Measurements from ENCODE around the gene P2RX4. TPM values are rescaled to one million over a fixed set of nuclear protein-coding genes. Genes with fewer than 3 reads are reported as not detected.
A peak's percentile ranks its signal among the peaks of the same experiment; 100 is the strongest.
"Not testable (repeated sequence)": the region's sequence is repeated elsewhere in the genome, so short reads cannot be mapped to it uniquely, and the experiment has no call there.

P2RX4 gene
- total RNA-seq, result 10 to 100 TPM; 42.3 to 50.4 TPM

DNA sequence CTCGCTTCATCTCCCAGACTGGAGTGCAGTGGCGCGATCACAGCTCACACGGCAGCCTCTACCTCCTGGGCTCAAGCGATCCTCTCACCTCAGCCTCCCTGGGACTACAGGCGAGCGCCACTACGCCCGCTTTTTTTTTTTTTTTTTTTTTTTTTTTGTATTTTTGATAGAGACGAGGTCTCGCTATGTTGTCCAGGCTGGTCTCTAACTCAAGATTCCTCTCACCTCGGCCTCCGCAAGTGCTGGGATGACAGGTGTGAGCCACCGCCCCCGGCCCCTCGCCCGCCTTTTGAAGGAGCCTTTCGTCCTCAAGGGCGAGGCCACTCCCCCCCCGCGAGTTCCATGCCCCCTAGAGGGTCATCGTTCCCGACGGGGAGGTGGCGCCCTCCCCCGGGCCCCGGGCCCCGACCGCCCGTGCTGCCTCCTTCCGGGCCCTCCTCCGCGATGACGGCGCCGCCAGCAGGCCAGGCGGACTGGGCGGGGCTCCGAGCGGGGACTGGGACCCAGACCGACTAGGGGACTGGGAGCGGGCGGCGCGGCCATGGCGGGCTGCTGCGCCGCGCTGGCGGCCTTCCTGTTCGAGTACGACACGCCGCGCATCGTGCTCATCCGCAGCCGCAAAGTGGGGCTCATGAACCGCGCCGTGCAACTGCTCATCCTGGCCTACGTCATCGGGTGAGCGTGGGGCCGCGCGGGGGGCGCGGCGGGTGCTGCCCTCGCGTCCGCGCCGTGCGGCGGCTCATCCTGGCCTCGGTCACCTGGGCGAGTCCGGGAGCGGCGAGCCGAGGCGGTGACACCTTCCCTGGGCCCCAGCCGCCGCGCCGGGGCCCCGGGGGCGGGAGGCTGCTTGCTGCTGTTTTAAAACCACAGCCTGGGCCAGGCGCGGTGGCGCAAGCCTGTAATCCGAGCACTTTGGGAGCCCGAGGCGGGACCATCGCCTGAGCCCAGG lies at the start of gene P2RX4:
Gene P2RX4, plus strand, starts transcription at position 506 of the 949 bp plus-strand sequence. Its CDS starts 36 bp downstream, at position 542.
- Histone ChIP-seq H3K4me1 (ENCODE audit: control insufficient read depth in 1 of 2, low read depth in 2 of 2) (peaks cover 6 to 16% of the 10 kb centered on the region in 2 donors), H3K4me3 (peak within 1 kb of the TSS; percentile 91), H3K36me3 (no peaks in the 10 kb centered on the region), H3K27me3 (replicated peaks; ENCODE audit: insufficient read depth) (no peaks in the 10 kb centered on the region), H3K27ac (peak within 1 kb of the TSS; percentile 76 to 84), H3K9me3 (no peaks in the 10 kb centered on the region)
- ATAC-seq (ENCODE audit: insufficient number of reproducible peaks, low FRiP score, low read depth) (peak; percentile 51), DNase-seq (ENCODE audit: low spot score) (peak; percentile 33)
- no peak for TF ChIP-seq CTCF (IDR thresholded peaks at IDR 0.05)

DNA sequence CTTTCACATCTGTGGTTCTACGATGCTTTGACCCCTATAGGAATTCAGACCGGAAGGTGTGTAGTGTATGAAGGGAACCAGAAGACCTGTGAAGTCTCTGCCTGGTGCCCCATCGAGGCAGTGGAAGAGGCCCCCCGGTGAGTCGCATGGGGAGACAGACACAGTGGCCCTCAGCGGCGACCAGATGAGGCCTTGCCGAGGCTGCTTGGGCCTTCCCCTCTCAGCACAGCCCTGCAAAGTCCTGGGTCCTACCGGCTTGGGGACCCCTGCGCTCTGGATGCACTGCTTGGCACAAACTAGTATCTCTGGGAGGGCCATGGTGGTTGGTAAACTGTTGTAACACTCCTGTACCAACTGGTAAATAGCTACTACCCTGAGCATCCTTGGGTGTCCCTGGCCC lies 47.5 kb upstream of the P2RX4 start:
- H3K4me3 ChIP-seq, result no peak overlapping the region
- H3K9me3 ChIP-seq, result peaks cover 6% of the 10 kb centered on the region
- H3K4me1 ChIP-seq (ENCODE audit: control insufficient read depth in 1 of 2, low read depth in 2 of 2), result no peaks in the 10 kb centered on the region
- no peaks in the 10 kb centered on the region for H3K27me3 ChIP-seq (replicated peaks; ENCODE audit: insufficient read depth)
- no peak for TF ChIP-seq CTCF (IDR thresholded peaks at IDR 0.05)
- no peak for ATAC-seq (ENCODE audit: insufficient number of reproducible peaks, low FRiP score, low read depth)
- H3K27ac ChIP-seq, result no peak overlapping the region
- H3K36me3 ChIP-seq, result peaks cover 8% of the 10 kb centered on the region
- no peak for DNase-seq (ENCODE audit: low spot score)

DNA sequence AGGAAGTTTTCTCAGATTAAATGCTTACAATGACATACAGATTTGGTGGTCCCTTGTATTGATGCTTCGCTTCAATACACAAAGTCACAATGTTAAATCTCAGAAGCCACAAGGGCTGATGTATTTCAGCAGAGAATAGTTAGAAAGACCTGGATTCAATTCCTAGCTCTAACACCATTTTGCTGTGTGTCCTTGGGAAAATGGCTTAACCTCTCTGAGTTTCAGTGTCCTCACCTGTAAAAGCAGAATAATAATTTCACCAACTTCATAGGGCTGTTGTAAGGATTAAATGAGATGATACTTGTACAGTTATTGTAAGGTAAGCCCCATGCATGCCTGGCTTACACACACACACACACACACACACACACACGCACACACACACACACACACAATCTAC lies 46.9 kb upstream of the P2RX4 start:
- DNase-seq (ENCODE audit: low spot score) (no peak), ATAC-seq (ENCODE audit: insufficient number of reproducible peaks, low FRiP score, low read depth) (no peak)
- H3K4me3 ChIP-seq, result no peak overlapping the region
- no peak for TF ChIP-seq CTCF (IDR thresholded peaks at IDR 0.05)
- H3K4me1 ChIP-seq (ENCODE audit: control insufficient read depth in 1 of 2, low read depth in 2 of 2), result no peaks in the 10 kb centered on the region
- no peak overlapping the region for H3K27ac ChIP-seq
- H3K9me3 ChIP-seq, result peaks cover 4% of the 10 kb centered on the region
- peaks cover 6% of the 10 kb centered on the region for H3K36me3 ChIP-seq
- no peaks in the 10 kb centered on the region for H3K27me3 ChIP-seq (replicated peaks; ENCODE audit: insufficient read depth)

DNA sequence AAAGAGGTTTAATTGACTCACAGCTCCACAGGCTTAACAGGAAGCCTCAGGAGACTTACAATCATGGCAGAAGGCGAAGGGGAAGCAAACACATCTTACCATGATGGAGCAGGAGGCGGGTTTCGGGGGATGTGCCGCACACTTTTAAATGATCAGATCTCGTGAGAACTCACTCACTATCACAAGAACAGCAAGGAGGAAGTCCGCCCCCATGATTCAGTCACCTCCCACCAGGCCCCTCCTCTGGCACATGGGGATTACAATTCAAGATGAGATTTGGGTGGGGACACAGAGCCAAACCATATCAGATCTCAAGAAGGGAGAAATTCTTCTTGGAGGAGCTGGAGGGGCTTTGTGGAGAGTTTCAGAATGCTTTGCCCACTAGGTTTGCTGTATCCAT lies 45.1 kb upstream of the P2RX4 start:
- not testable (repeated sequence) for H3K36me3 ChIP-seq; ATAC-seq (ENCODE audit: insufficient number of reproducible peaks, low FRiP score, low read depth); DNase-seq (ENCODE audit: low spot score); H3K27ac ChIP-seq; H3K27me3 ChIP-seq (replicated peaks; ENCODE audit: insufficient read depth); H3K4me3 ChIP-seq; H3K4me1 ChIP-seq (ENCODE audit: control insufficient read depth in 1 of 2, low read depth in 2 of 2); H3K9me3 ChIP-seq

GRCh38 chr12:121165316-121165715 lies 44.6 kb upstream of the P2RX4 start:
- no peak overlapping the region for H3K4me3 ChIP-seq
- DNase-seq (ENCODE audit: low spot score) (no peak), ATAC-seq (ENCODE audit: insufficient number of reproducible peaks, low FRiP score, low read depth) (no peak)
- no peaks in the 10 kb centered on the region for H3K4me1 ChIP-seq (ENCODE audit: control insufficient read depth in 1 of 2, low read depth in 2 of 2)
- no peak for TF ChIP-seq CTCF (IDR thresholded peaks at IDR 0.05)
- no peak overlapping the region for H3K27ac ChIP-seq
- no peaks in the 10 kb centered on the region for H3K36me3 ChIP-seq
- no peaks in the 10 kb centered on the region for H3K27me3 ChIP-seq (replicated peaks; ENCODE audit: insufficient read depth)
- no peaks in the 10 kb centered on the region for H3K9me3 ChIP-seq
